HFF-Myc (cell line): ENCODE results near the gene CCDC47.

Experiments
- DNase-seq: peaks from one replicate; pipeline ENCODE4 v3.0.0-alpha.2; 2011; ENCODE audit warnings: low read depth; ENCODE audit errors: extremely low read depth
- H3K4me3 ChIP-seq: replicated peaks from 2 replicates; pipeline ENCODE4 v1.5.1; 2011; ENCODE audit warnings: low read depth, mild to moderate bottlenecking, control low read depth, low read length
- TF ChIP-seq, protein P1 (sequence below): IDR thresholded peaks from 2 replicates; pipeline ENCODE4 v1.5.1; 2012; ENCODE audit warnings: mild to moderate bottlenecking, low read depth, low read length, control low read depth; ENCODE audit errors: missing control alignments

CCDC47 gene

DNA sequence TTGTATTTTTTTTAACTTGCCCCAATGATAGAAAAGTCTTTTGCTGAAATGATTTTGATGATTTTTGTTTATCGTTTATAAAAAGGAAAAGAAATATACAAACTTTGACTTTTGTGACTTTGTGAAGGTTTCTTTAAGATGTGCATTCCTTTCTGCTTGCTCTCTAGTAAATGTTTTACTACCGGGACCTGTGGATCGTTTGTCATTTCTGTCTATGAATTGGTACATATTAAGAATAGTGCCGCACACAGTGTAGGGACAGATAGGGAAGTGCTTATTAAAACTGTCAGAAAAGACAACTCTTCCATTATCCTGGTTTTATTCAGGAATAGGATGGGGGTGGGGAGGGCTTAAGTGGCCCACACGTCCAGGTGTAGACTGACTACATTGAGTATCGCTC, 45.7 kb upstream of the CCDC47 start:
- no peak for DNase-seq
- TF ChIP-seq, protein P1, sequence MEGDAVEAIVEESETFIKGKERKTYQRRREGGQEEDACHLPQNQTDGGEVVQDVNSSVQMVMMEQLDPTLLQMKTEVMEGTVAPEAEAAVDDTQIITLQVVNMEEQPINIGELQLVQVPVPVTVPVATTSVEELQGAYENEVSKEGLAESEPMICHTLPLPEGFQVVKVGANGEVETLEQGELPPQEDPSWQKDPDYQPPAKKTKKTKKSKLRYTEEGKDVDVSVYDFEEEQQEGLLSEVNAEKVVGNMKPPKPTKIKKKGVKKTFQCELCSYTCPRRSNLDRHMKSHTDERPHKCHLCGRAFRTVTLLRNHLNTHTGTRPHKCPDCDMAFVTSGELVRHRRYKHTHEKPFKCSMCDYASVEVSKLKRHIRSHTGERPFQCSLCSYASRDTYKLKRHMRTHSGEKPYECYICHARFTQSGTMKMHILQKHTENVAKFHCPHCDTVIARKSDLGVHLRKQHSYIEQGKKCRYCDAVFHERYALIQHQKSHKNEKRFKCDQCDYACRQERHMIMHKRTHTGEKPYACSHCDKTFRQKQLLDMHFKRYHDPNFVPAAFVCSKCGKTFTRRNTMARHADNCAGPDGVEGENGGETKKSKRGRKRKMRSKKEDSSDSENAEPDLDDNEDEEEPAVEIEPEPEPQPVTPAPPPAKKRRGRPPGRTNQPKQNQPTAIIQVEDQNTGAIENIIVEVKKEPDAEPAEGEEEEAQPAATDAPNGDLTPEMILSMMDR: no peak
- no peak overlapping the region for H3K4me3 ChIP-seq

DNA sequence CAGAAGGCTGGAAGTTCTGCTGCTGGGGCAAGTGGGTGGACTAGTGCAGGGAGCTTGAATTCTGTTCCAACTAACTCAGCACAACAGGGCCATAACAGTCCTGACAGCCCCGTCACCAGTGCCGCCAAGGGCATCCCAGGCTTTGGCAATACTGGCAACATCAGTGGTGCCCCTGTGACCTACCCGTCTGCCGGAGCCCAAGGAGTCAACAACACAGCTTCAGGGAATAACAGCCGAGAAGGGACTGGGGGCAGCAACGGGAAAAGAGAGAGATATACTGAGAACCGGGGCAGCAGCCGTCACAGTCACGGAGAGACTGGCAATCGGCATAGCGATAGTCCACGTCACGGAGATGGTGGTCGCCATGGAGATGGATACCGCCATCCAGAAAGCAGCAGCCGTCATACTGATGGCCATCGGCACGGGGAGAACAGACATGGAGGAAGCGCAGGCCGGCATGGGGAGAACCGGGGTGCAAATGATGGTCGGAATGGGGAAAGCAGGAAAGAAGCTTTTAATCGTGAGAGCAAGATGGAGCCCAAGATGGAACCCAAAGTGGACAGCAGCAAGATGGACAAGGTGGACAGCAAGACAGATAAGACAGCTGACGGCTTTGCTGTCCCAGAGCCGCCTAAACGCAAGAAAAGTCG, 44.5 kb upstream of the CCDC47 start:
- H3K4me3 ChIP-seq: no peak overlapping the region
- TF ChIP-seq, protein P1: no peak
- DNase-seq: no peak

DNA sequence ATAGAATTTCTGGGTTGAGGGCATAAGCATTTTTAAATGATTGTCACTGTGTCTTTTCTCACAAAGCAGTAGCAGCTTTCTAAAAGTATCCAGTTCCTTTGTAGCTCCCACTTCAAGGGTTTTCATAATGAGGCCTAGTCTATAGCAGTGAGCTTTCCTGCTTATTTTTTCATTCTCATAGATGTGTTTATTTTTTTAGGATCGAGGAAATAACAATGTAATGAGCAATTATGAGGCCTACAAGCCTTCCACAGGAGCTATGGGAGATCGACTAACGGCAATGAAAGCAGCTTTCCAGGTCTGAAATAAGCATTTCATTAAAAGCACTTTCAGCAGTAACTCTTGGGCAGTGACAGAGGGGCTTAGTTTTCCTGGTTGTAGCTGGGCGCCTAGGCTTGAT, 43.3 kb upstream of the CCDC47 start:
- DNase-seq: no peak
- TF ChIP-seq, protein P1: no peak

DNA sequence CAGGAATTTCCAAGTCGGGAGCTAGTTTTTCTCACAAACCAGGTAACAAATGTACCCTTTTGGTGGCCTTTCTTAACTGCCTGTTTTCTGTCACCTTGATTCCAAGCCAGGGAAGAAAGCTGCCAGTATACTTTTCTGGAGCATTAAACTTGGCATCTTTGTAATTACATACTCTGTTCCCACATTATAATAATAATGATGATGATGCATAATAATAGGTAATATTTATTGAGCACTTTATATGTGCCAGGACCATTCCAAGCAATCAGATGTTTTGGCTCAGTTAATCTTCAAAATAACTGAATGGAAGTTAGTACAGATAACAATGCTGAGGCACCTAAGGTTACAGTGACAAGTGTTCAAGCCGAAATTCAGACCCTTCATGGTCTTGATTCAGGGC, 42.7 kb upstream of the CCDC47 start:
- TF ChIP-seq, protein P1: no peak
- DNase-seq: no peak

More for the DNA sequence above, 43.3 kb upstream of the CCDC47 start:
- H3K4me3 ChIP-seq: no peak overlapping the region

DNA sequence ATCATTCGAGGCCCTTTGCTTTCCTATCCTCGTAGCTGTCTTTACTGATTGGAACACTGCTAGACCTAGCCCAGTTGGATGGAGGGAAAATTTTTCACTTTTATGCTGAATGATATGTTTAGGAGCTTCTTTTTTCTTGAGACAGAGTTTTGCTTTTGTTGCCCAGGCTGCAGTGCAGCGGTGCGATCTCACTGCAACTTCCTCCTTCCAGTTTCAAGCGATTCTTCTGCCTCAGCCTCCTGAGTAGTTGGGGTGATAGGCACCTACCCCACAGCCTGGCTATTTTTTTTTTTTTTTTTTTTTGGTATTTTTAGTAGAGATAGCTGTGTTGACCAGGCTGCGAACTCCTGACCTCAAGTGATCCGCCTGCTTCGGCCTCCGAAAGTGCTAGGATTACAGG, 36.6 kb upstream of the CCDC47 start:
- DNase-seq: no peak
- TF ChIP-seq, protein P1: no peak

More for the DNA sequence above, 42.7 kb upstream of the CCDC47 start:
- H3K4me3 ChIP-seq: no peak overlapping the region

DNA sequence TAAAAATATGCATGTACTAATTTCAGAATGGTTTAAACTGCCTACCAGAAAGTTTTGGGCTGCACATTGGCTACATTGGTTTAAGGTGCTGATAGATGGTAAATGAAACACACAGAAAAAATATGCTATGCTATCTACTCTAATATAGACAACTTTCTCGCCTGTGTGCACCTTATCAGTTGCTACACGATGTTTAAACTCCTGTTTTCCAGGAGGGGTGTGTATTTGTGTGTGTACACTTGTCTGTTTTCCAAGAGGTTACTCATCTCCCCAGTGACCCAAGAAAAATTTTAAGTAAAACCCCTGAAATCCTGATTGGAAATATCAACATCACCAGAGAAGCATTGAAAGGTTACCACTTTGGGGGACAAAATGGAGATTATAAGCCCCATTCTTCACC, 32.2 kb upstream of the CCDC47 start:
- TF ChIP-seq, protein P1: no peak
- no peak overlapping the region for H3K4me3 ChIP-seq
- DNase-seq: no peak

More for the DNA sequence above, 36.6 kb upstream of the CCDC47 start:
- H3K4me3 ChIP-seq: no peak overlapping the region

DNA sequence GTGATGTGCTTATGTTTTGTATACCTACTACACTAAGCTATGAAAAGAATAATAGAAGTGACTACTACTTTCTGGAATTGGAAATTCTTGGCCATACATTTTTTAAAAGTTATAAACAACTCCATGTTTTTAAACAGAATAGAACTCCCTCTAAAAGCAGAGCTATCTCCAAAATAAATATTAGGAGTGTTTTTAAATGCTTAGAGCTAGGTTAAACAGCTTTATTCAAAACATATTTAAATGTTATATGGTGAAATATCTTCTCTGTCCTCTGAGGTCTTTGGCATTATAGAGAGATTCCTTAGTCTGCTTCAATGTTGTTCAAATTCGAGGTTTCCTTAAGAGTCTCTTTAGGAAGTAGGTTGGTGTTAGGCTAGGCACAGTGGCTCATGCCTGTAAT, 30.9 kb upstream of the CCDC47 start:
- DNase-seq: no peak
- no peak overlapping the region for H3K4me3 ChIP-seq
- TF ChIP-seq, protein P1: no peak
